ENCODE data around the gene SLC26A2. TPM values are rescaled to one million over a fixed set of nuclear protein-coding genes. Genes with fewer than 3 reads are reported as not detected.

SLC26A2 gene
- total RNA-seq, 4 donors from 2014 or later = 233 to 1,489 (median 1,023) TPM

DNA sequence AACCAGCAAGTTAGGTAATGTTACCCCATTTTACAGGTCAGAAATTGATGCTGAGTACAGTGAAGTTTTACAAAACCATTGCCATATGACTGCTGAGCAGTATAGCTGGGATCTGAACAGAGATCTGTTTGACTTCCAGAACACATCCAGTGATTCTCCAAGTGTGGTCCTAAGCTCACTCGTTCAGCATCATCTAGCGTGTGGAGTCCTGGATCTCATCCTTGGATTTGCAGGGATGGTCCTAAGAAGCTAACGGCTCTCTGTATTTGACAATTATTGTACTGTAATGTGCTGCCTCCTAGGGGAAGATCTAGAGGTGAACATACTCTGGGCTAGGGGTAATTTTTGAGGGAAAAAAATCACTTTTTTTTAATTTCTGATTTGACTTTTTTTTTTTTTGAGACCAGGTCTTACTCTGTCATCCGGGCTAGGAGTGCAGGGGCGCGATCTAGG, 1.4 kb downstream of the SLC26A2 start:
- intact Hi-C loops (cut with DNase I; ENCODE audit: low total_unique reads) = no loop called here
- Histone ChIP-seq H3K27ac (peak overlapping the region; percentile 90 to 95 (median 94)), H3K4me1 (peaks cover 0 to 46% (median 21%) of the 10 kb centered on the region in 4 donors)

GRCh38 chr5:149962601-149963300, 2.2 kb downstream of the SLC26A2 start:
- H3K4me1 ChIP-seq = peaks cover 0 to 47% (median 24%) of the 10 kb centered on the region in 4 donors
- in situ Hi-C loops (cut with MboI; ENCODE audit: low pct_ligation_motif_present in 1 of 4, low pct_unique_long_range_greater_than_20kb in 1 of 4, low sequenced_read_pairs in 3 of 4) (loop anchor here in 2 of 4 donors (10.0 to 25.0 kb wide), 2 partner anchors 100 to 108 kb away; no protein-coding TSS in a partner anchor), intact Hi-C loops (cut with DNase I; ENCODE audit: low total_unique reads) (no loop called here)
- no peak for DNase-seq
- H3K4me3 ChIP-seq = peak overlapping the region in 2 of 4 donors; percentile 50 to 78
- no peaks in the 10 kb centered on the region for H3K27me3 ChIP-seq
- 91 to 100% methylated on average over 3 to 5 of the region's 5 CpGs for WGBS, 2 donors (ENCODE audit: low coverage in 1 of 2)
- no peaks in the 10 kb centered on the region for H3K36me3 ChIP-seq
- H3K27ac ChIP-seq = peak overlapping the region; percentile 5 to 95 (median 94)
- no peaks in the 10 kb centered on the region for H3K9me3 ChIP-seq
- TF ChIP-seq POLR2AphosphoS5 (IDR thresholded peaks at IDR 0.05) (no peak), CTCF (IDR thresholded peaks at IDR 0.05) (no peak)

More for the DNA sequence above, 1.4 kb downstream of the SLC26A2 start:
- in situ Hi-C loops (cut with MboI; ENCODE audit: low pct_ligation_motif_present in 1 of 4, low pct_unique_long_range_greater_than_20kb in 1 of 4, low sequenced_read_pairs in 3 of 4) = loop anchor here in 2 of 4 donors (10.0 to 25.0 kb wide), 2 partner anchors 100 to 107 kb away; no protein-coding TSS in a partner anchor
- WGBS, 2 donors (ENCODE audit: low coverage in 1 of 2) = 38 to 63% methylated on average over 6 of the region's 6 CpGs
- no peak for DNase-seq
- no peaks in the 10 kb centered on the region for H3K27me3 ChIP-seq
- H3K9me3 ChIP-seq = no peaks in the 10 kb centered on the region
- TF ChIP-seq POLR2AphosphoS5 (IDR thresholded peaks at IDR 0.05) = peak in 1 of 3 donors; percentile 35
- TF ChIP-seq CTCF (IDR thresholded peaks at IDR 0.05) = peak; percentile 27 to 57 (median 44)
- no peak for TF ChIP-seq EP300 (IDR thresholded peaks at IDR 0.05; ENCODE audit: low read depth)
- TF ChIP-seq POLR2A (IDR thresholded peaks at IDR 0.05) = no peak
- peak overlapping the region in 3 of 4 donors; percentile 50 to 92 (median 78) for H3K4me3 ChIP-seq
- H3K36me3 ChIP-seq = no peaks in the 10 kb centered on the region

GRCh38 chr5:149963729-149964128, 3.2 kb downstream of the SLC26A2 start:
- TF ChIP-seq POLR2AphosphoS5 (IDR thresholded peaks at IDR 0.05) (peak in 1 of 3 donors; percentile 65), CTCF (IDR thresholded peaks at IDR 0.05) (no peak), POLR2A (IDR thresholded peaks at IDR 0.05) (peak; percentile 28), EP300 (IDR thresholded peaks at IDR 0.05; ENCODE audit: low read depth) (no peak)
- no peaks in the 10 kb centered on the region for H3K36me3 ChIP-seq
- peak; percentile 48 for DNase-seq
- in situ Hi-C loops (cut with MboI; ENCODE audit: low pct_ligation_motif_present in 1 of 4, low pct_unique_long_range_greater_than_20kb in 1 of 4, low sequenced_read_pairs in 3 of 4) = loop anchor here in 2 of 4 donors (10.0 to 25.0 kb wide), 2 partner anchors 101 to 109 kb away; no protein-coding TSS in a partner anchor
- H3K27me3 ChIP-seq = no peaks in the 10 kb centered on the region
- H3K27ac ChIP-seq = peak overlapping the region; percentile 6 to 94 (median 32)
- peaks cover 0 to 45% (median 26%) of the 10 kb centered on the region in 4 donors for H3K4me1 ChIP-seq
- H3K4me3 ChIP-seq = peak overlapping the region in 2 of 4 donors; percentile 1 to 78
- 85% methylated on average over 3 of the region's 3 CpGs; no CpG with 5 or more reads in 1 of the 2 donors for WGBS, 2 donors (ENCODE audit: low coverage in 1 of 2)
- H3K9me3 ChIP-seq = no peaks in the 10 kb centered on the region
- intact Hi-C loops (cut with DNase I; ENCODE audit: low total_unique reads) = no loop called here

GRCh38 chr5:149966946-149967345, 6.4 kb downstream of the SLC26A2 start:
- H3K4me3 ChIP-seq = peak overlapping the region in 1 of 4 donors; percentile 37
- 58 to 62% methylated on average over 3 of the region's 3 CpGs for WGBS, 2 donors (ENCODE audit: low coverage in 1 of 2)
- TF ChIP-seq CTCF (IDR thresholded peaks at IDR 0.05) (no peak), POLR2AphosphoS5 (IDR thresholded peaks at IDR 0.05) (peak in 1 of 3 donors; percentile 71), EP300 (IDR thresholded peaks at IDR 0.05; ENCODE audit: low read depth) (no peak), POLR2A (IDR thresholded peaks at IDR 0.05) (no peak)
- peaks cover 0 to 28% (median 5%) of the 10 kb centered on the region in 4 donors for H3K4me1 ChIP-seq
- H3K9me3 ChIP-seq = no peaks in the 10 kb centered on the region
- DNase-seq = peak; percentile 52
- H3K27ac ChIP-seq = peak overlapping the region; percentile 34 to 53 (median 40)
- H3K27me3 ChIP-seq = no peaks in the 10 kb centered on the region
- intact Hi-C loops (cut with DNase I; ENCODE audit: low total_unique reads) = no loop called here
- peaks cover 0 to 4% (median 0%) of the 10 kb centered on the region in 4 donors for H3K36me3 ChIP-seq
- in situ Hi-C loops (cut with MboI; ENCODE audit: low pct_ligation_motif_present in 1 of 4, low pct_unique_long_range_greater_than_20kb in 1 of 4, low sequenced_read_pairs in 3 of 4) = loop anchor here in 2 of 4 donors (10.0 to 25.0 kb wide), 2 partner anchors 105 to 112 kb away; no protein-coding TSS in a partner anchor

All from transverse colon (tissue), 4 donors.